Activated naive CD4-positive, alpha-beta T cell (primary cell): ENCODE results near the gene UACA.
"Not testable (repeated sequence)": the region's sequence is repeated elsewhere in the genome, so short reads cannot be mapped to it uniquely, and the experiment has no call there.

Experiments used
- DNase-seq, 4 experiments: peaks; one replicate each; lab custom pipeline; 2025; lab: John Stamatoyannopoulos, UW

Gene UACA

GRCh38 chr15:70669006-70669602 is 94.3 kb downstream of the UACA start:
- DNase-seq: no peak

- DNase-seq: no peak
These were observed 97.8 kb downstream of the UACA start for GRCh38 chr15:70665599-70665998.

GRCh38 chr15:70664494-70664893 is 98.9 kb downstream of the UACA start:
- DNase-seq: no peak

GRCh38 chr15:70663069-70663468 is 100.3 kb downstream of the UACA start:
- DNase-seq: not testable (repeated sequence)

- no peak for DNase-seq
These were observed 103.7 kb downstream of the UACA start for GRCh38 chr15:70659662-70660061.

- DNase-seq: no peak
These were observed 104.7 kb downstream of the UACA start for GRCh38 chr15:70658641-70659040.

GRCh38 chr15:70653426-70653825 is 109.9 kb downstream of the UACA start:
- no peak for DNase-seq

- DNase-seq: no peak
These were observed 111.0 kb downstream of the UACA start for GRCh38 chr15:70652341-70652740.

GRCh38 chr15:70651303-70651845 is 112.0 kb downstream of the UACA start:
- DNase-seq: no peak

GRCh38 chr15:70650567-70651302 is 112.6 kb downstream of the UACA start:
- DNase-seq: no peak

- DNase-seq: no peak
These were observed 116.0 kb downstream of the UACA start for GRCh38 chr15:70647396-70647795.

- DNase-seq: no peak
These were observed 117.2 kb downstream of the UACA start for GRCh38 chr15:70646169-70646568.

- no peak for DNase-seq
These were observed 119.6 kb downstream of the UACA start for GRCh38 chr15:70643783-70644125.

- no peak for DNase-seq
These were observed 120.1 kb downstream of the UACA start for GRCh38 chr15:70643106-70643782.

- DNase-seq: no peak
These were observed 126.7 kb downstream of the UACA start for GRCh38 chr15:70636540-70637165.

- DNase-seq: no peak
These were observed 127.5 kb downstream of the UACA start for GRCh38 chr15:70635895-70636294.

- no peak for DNase-seq
These were observed 129.4 kb downstream of the UACA start for GRCh38 chr15:70633991-70634390.

- DNase-seq: no peak
These were observed 130.1 kb downstream of the UACA start for GRCh38 chr15:70633103-70633831.

GRCh38 chr15:70632491-70633102 is 130.8 kb downstream of the UACA start:
- DNase-seq: no peak

- DNase-seq: no peak
These were observed 131.3 kb downstream of the UACA start for GRCh38 chr15:70632079-70632478.

- no peak for DNase-seq
These were observed 133.6 kb downstream of the UACA start for GRCh38 chr15:70629735-70630273.
